Measurements from ENCODE around the gene FLYWCH1. TPM values are rescaled to one million over a fixed set of nuclear protein-coding genes. Genes with fewer than 3 reads are reported as not detected.

Gene FLYWCH1
- total and polyA plus RNA-seq, 10 of the 15 experiments (the other 5 are each of a cell fraction or from before 2014, with no cell fraction given), result 0.47 to 33.8 (median 11.2) TPM

- peak; percentile 93 for FAIRE-seq
- no peak overlapping the region for H3K4me2 ChIP-seq (ENCODE audit: control insufficient read depth, insufficient read depth)
- TF ChIP-seq MAX (IDR thresholded peaks at IDR 0.05; ENCODE audit: low read depth, low read length) (no peak), BHLHE40 (IDR thresholded peaks at IDR 0.05; ENCODE audit: borderline replicate concordance in 1 of 2, low read depth in 2 of 2, low read length in 1 of 2) (peak in 1 of 2 experiments; percentile 72; a peak in 2 of 4 replicates), NBN (IDR thresholded peaks at IDR 0.05) (0 out of 2 replicates have a peak, but pooled peaks have one; percentile 29), TCF12 (IDR thresholded peaks at IDR 0.05; ENCODE audit: low read depth, low read length) (no peak), CBX3 (IDR thresholded peaks at IDR 0.05; ENCODE audit: borderline replicate concordance, low read depth) (no peak), BRCA1 (IDR thresholded peaks at IDR 0.05; ENCODE audit: low read depth, low read length) (no peak), ZBED1 (IDR thresholded peaks at IDR 0.05; ENCODE audit: borderline replicate concordance) (no peak), MEF2A (IDR thresholded peaks at IDR 0.05; ENCODE audit: insufficient read depth, low read depth, low read length) (no peak), SREBF2 (IDR thresholded peaks at IDR 0.05; ENCODE audit: low read length) (no peak), PML (IDR thresholded peaks at IDR 0.05; ENCODE audit: low read length) (no peak), ATF7 (IDR thresholded peaks at IDR 0.05; ENCODE audit: low read depth) (no peak), TCF7 (IDR thresholded peaks at IDR 0.05; ENCODE audit: borderline replicate concordance) (no peak), POLR2AphosphoS5 (IDR thresholded peaks at IDR 0.05; ENCODE audit: low read length) (no peak), ZZZ3 (IDR thresholded peaks at IDR 0.05; ENCODE audit: control insufficient read depth, insufficient read length, low read depth) (no peak), NR2C2 (IDR thresholded peaks at IDR 0.05; ENCODE audit: borderline replicate concordance, control insufficient read depth, insufficient read length, low read depth) (no peak), RAD21 (IDR thresholded peaks at IDR 0.05; ENCODE audit: insufficient read depth, low read depth, low read length) (peak; percentile 52), KLF5 (IDR thresholded peaks at IDR 0.05; ENCODE audit: partially characterized antibody) (no peak), KAT2A (conservative IDR thresholded peaks at IDR 0.05; ENCODE audit: control insufficient read depth, low read depth, low read length) (no peak), SMARCA5 (IDR thresholded peaks at IDR 0.05) (0 out of 2 replicates have a peak, but pooled peaks have one; percentile 45), TBL1XR1 (IDR thresholded peaks at IDR 0.05; ENCODE audit: low read depth, low read length) (no peak), MYB (IDR thresholded peaks at IDR 0.05; ENCODE audit: borderline replicate concordance, low read depth, low read length) (no peak), YY1 (IDR thresholded peaks at IDR 0.05; ENCODE audit: low read depth, low read length) (peak; percentile 74; the same call in 1 of the 2 replicates), KDM1A (IDR thresholded peaks at IDR 0.05; ENCODE audit: borderline replicate concordance) (no peak), SPI1 (IDR thresholded peaks at IDR 0.05; ENCODE audit: borderline replicate concordance, insufficient read depth, low read depth, low read length) (no peak), FOXM1 (IDR thresholded peaks at IDR 0.05; ENCODE audit: low read depth, low read length) (no peak)
- TF ChIP-seq, protein P1, sequence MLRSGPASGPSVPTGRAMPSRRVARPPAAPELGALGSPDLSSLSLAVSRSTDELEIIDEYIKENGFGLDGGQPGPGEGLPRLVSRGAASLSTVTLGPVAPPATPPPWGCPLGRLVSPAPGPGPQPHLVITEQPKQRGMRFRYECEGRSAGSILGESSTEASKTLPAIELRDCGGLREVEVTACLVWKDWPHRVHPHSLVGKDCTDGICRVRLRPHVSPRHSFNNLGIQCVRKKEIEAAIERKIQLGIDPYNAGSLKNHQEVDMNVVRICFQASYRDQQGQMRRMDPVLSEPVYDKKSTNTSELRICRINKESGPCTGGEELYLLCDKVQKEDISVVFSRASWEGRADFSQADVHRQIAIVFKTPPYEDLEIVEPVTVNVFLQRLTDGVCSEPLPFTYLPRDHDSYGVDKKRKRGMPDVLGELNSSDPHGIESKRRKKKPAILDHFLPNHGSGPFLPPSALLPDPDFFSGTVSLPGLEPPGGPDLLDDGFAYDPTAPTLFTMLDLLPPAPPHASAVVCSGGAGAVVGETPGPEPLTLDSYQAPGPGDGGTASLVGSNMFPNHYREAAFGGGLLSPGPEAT (IDR thresholded peaks at IDR 0.05; ENCODE audit: low read depth), result no peak
These were observed 36.8 kb upstream of the FLYWCH1 start for GRCh38 chr16:2874912-2875362.

More at GRCh38 chr16:2874912-2875362, 36.8 kb upstream of the FLYWCH1 start:
- Histone ChIP-seq H3K79me2 (ENCODE audit: control insufficient read depth, insufficient read depth, low read length) (no peaks in the 10 kb centered on the region), H3K9me3 (replicated peaks; ENCODE audit: control insufficient read depth, insufficient read depth, low read length) (peaks cover 2% of the 10 kb centered on the region; the same call in 2 of the 3 replicates), H2AFZ (ENCODE audit: control insufficient read depth, low read depth, low read length) (peak overlapping the region; percentile 7; the same call in 1 of the 2 replicates), H3K27me3 (replicated peaks in 1 of 2; ENCODE audit: control insufficient read depth in 2 of 2, insufficient read depth in 2 of 2, low read length in 1 of 2) (no peaks in the 10 kb centered on the region; a peak in 1 of 4 replicates), H3K27ac (ENCODE audit: control insufficient read depth, insufficient read depth) (no peak overlapping the region), H3K9ac (ENCODE audit: control insufficient read depth, insufficient read depth, low read length) (no peak overlapping the region), H3K36me3 (ENCODE audit: control insufficient read depth in 2 of 2, insufficient read depth in 2 of 2, low read length in 1 of 2) (no peaks in the 10 kb centered on the region), H3K4me3 (no peak overlapping the region), H4K20me1 (ENCODE audit: control insufficient read depth, insufficient read depth) (no peaks in the 10 kb centered on the region), H3K4me1 (ENCODE audit: control insufficient read depth, insufficient read depth, low read length) (no peaks in the 10 kb centered on the region)
- RAD21 ChIA-PET (ENCODE audit: unreplicated experiment), result interaction anchor here (0.6 to 1.0 kb wide), 5 partner anchors 25 to 1159 kb away, joined by 3 to 4 read pairs (median 3); partner anchors contain the start of gene FLYWCH1
- intact Hi-C loops (cut with micrococcal nuclease; ENCODE audit: unreplicated experiment) (loop anchor here (1.0 to 2.0 kb wide), 2 partner anchors 32 to 44 kb away; no protein-coding TSS in a partner anchor), in situ Hi-C loops (cut with MboI) (loop anchor here (5.0 kb wide), 1 partner anchor 37 kb away; the partner anchor contains the start of gene FLYWCH1)
- DNase-seq (ENCODE audit: low read depth, low spot score) (peak; percentile 3), ATAC-seq (peak; percentile 100)
- WGBS (ENCODE audit: insufficient coverage, insufficient replicate concordance, low lambda C conversion rate, missing lambda C conversion rate), result 13% methylated on average over 24 of the region's 25 CpGs
- CTCF ChIA-PET, result interaction anchor here (0.6 to 1.3 kb wide), 10 partner anchors 8 to 108 kb away, joined by 3 to 6 read pairs (median 4); partner anchors contain the start of gene FLYWCH2
- no TSS peak for BruUV-seq (replicated peaks)
- SMC1A ChIA-PET (ENCODE audit: uncharacterized antibody, unreplicated experiment), result interaction anchor here (0.6 to 0.7 kb wide), 3 partner anchors 9 to 38 kb away, joined by 3 to 6 read pairs (median 3); no protein-coding TSS in a partner anchor
- POLR2A ChIA-PET, result interaction anchor here (0.7 kb wide), 1 partner anchor 40 kb away, joined by 3 read pairs; no protein-coding TSS in a partner anchor
